HepG2 (cell line): Measurements from ENCODE around the gene UBE2N. TPM values are rescaled to one million over a fixed set of nuclear protein-coding genes. Genes with fewer than 3 reads are reported as not detected.

ENCODE experiments used
- CBFB ChIP-seq: sonication (generic); formaldehyde crosslinking; IDR thresholded peaks from 2 replicates; pipeline ENCODE4 v1.4.0; 2020; ENCODE audit warnings: missing genetic modification reagents
- FOXO1 ChIP-seq: sonication (generic); formaldehyde crosslinking; IDR thresholded peaks from 2 replicates; pipeline ENCODE4 v1.4.0; 2020; ENCODE audit warnings: missing genetic modification reagents
- GABPB1 ChIP-seq: IDR thresholded peaks from 2 replicates; pipeline ENCODE4 v1.6.1; 2016; ENCODE audit warnings: mild to moderate bottlenecking, missing genetic modification reagents, moderate library complexity, missing compliant biosample characterization
- GLMP ChIP-seq: sonication (generic); formaldehyde crosslinking; IDR thresholded peaks from 2 replicates; pipeline ENCODE4 v1.9.0; 2021; ENCODE audit warnings: missing genetic modification reagents, mild to moderate bottlenecking, borderline replicate concordance
- HNRNPLL ChIP-seq: fragments of 200-400 bp; formaldehyde crosslinking; IDR thresholded peaks from 2 replicates; pipeline ENCODE4 v1.6.1; 2017; ENCODE audit warnings: mild to moderate bottlenecking, low read depth, low read length; ENCODE audit not compliant: poor library complexity, severe bottlenecking
- IKZF4 ChIP-seq: sonication (generic); formaldehyde crosslinking; IDR thresholded peaks from 2 replicates; pipeline ENCODE4 v1.5.1; 2020; ENCODE audit warnings: borderline replicate concordance, mild to moderate bottlenecking, low read depth, missing genetic modification reagents; ENCODE audit errors: not compliant biosample characterization
- IRX3 ChIP-seq: sonication (generic); formaldehyde crosslinking; IDR thresholded peaks from 2 replicates; pipeline ENCODE4 v1.8.1; 2023; ENCODE audit warnings: mild to moderate bottlenecking, low read depth, missing genetic modification reagents, borderline replicate concordance
- MAX ChIP-seq: IDR thresholded peaks from 2 replicates; pipeline ENCODE4 v1.6.1; 2012; ENCODE audit warnings: inconsistent platforms
- MTF1 ChIP-seq: sonication (generic); formaldehyde crosslinking; IDR thresholded peaks from 2 replicates; pipeline ENCODE4 v1.5.0; 2020; ENCODE audit warnings: missing genetic modification reagents
- NFKBIZ ChIP-seq: IDR thresholded peaks from 2 replicates; pipeline ENCODE4 v1.6.1; 2018; ENCODE audit warnings: missing genetic modification reagents, missing compliant biosample characterization
- RARA ChIP-seq: IDR thresholded peaks from 2 replicates; pipeline ENCODE4 v1.6.1; 2016; ENCODE audit warnings: missing genetic modification reagents, missing compliant biosample characterization
- SIN3A ChIP-seq: IDR thresholded peaks from 2 replicates; pipeline ENCODE4 v1.6.1; 2011; ENCODE audit warnings: low read depth, mild to moderate bottlenecking, control low read depth, low read length, borderline replicate concordance
- SUZ12 ChIP-seq: fragments of 150-350 bp; IDR thresholded peaks from 2 replicates; pipeline ENCODE4 v1.6.1; 2014; ENCODE audit warnings: low read depth, low read length
- TEAD2 ChIP-seq: sonication (generic); formaldehyde crosslinking; IDR thresholded peaks from 2 replicates; pipeline ENCODE4 v1.9.0; 2021; ENCODE audit warnings: missing genetic modification reagents
- YY1 ChIP-seq: IDR thresholded peaks from 2 replicates; pipeline ENCODE4 v1.6.1; 2011; ENCODE audit warnings: low read length, low read depth, moderate library complexity, mild to moderate bottlenecking; ENCODE audit not compliant: insufficient read depth, insufficient replicate concordance
- ZFP91 ChIP-seq: sonication (generic); formaldehyde crosslinking; IDR thresholded peaks from 2 replicates; pipeline ENCODE4 v1.9.0; 2022; ENCODE audit warnings: missing genetic modification reagents, mild to moderate bottlenecking, borderline replicate concordance
- ZNF350 ChIP-seq: sonication (generic); formaldehyde crosslinking; IDR thresholded peaks from 2 replicates; pipeline ENCODE4 v1.4.0; 2020; ENCODE audit warnings: mild to moderate bottlenecking, low read depth, missing genetic modification reagents, borderline replicate concordance
- ZNF687 ChIP-seq: sonication (generic); formaldehyde crosslinking; IDR thresholded peaks from 2 replicates; pipeline ENCODE4 v1.5.1; 2020; ENCODE audit warnings: mild to moderate bottlenecking, missing genetic modification reagents, moderate library complexity
- ZNF775 ChIP-seq: sonication (generic); formaldehyde crosslinking; IDR thresholded peaks from 2 replicates; pipeline ENCODE4 v1.4.0; 2020; ENCODE audit warnings: missing genetic modification reagents, mild to moderate bottlenecking, moderate library complexity, borderline replicate concordance
- ZNF850 ChIP-seq: sonication (generic); formaldehyde crosslinking; conservative IDR thresholded peaks from 2 replicates; pipeline ENCODE4 v1.9.0; 2021; ENCODE audit warnings: mild to moderate bottlenecking, missing genetic modification reagents
- ZSCAN9 ChIP-seq: IDR thresholded peaks from 2 replicates; pipeline ENCODE4 v1.6.1; 2016; ENCODE audit warnings: borderline replicate concordance
- polyA plus RNA-seq, 8 experiments: library from polyadenylated mRNA; depleted of rRNA in 3 of 8; stranded (reverse) in 7 of 8; unstranded in 1 of 8; fragments of >200 nt; fragmentation: Illumina TruSeq in 4 of 8; extraction: Trizol in 4 of 8; gene quantifications; 2 replicates each; pipeline versions ENCODE4 v1.2.1 to v1.2.3, GENCODE V29; 2011 to 2016; ENCODE audit warnings: low read depth in 4 of 8, missing spikeins in 1 of 8, mixed read lengths in 1 of 8; ENCODE audit not compliant: insufficient read depth in 1 of 8
- total RNA-seq, 5 experiments: library from RNA; depleted of rRNA; stranded (reverse); fragments of >200 nt; fragmentation: Illumina TruSeq; extraction: Trizol; gene quantifications; 2 replicates each; pipeline ENCODE4 v1.2.3, GENCODE V29; 2016; ENCODE audit warnings: low read depth in 1 of 5

UBE2N gene
- total and polyA plus RNA-seq, 2 of the 13 experiments (the other 11 are each of a cell fraction or from before 2014, with no cell fraction given), result 188 to 197 TPM

- peak; percentile 99 for TF ChIP-seq ZNF687 (CRISPR knock-in tag)
- peak; percentile 53 for TF ChIP-seq SUZ12
- no peak; the same call in 1 of the 2 replicates for TF ChIP-seq ZNF350 (CRISPR knock-in tag)
- TF ChIP-seq FOXO1 (CRISPR knock-in tag), result peak; percentile 67
- TF ChIP-seq MTF1 (CRISPR knock-in tag), result no peak
- TF ChIP-seq IRX3 (CRISPR knock-in tag), result no peak; the same call in 1 of the 2 replicates
- peak; percentile 53; the same call in 1 of the 2 replicates for TF ChIP-seq CBFB (CRISPR knock-in tag)
- 0 out of 2 replicates have a peak, but pooled peaks have one; percentile 33 for TF ChIP-seq ZNF775
- TF ChIP-seq MAX, result peak; percentile 85
- no peak for TF ChIP-seq TEAD2 (CRISPR knock-in tag)
- TF ChIP-seq HNRNPLL, result peak; percentile 47
- TF ChIP-seq IKZF4 (CRISPR knock-in tag), result peak; percentile 71
- 0 out of 2 replicates have a peak, but pooled peaks have one; percentile 45 for TF ChIP-seq NFKBIZ (CRISPR knock-in tag)
- no peak for TF ChIP-seq GLMP
- peak; percentile 91 for TF ChIP-seq YY1
- TF ChIP-seq ZFP91 (CRISPR knock-in tag), result peak; percentile 68
- TF ChIP-seq GABPB1 (CRISPR knock-in tag), result peak; percentile 97
- peak; percentile 47; the same call in 1 of the 2 replicates for TF ChIP-seq ZNF850 (CRISPR knock-in tag)
- TF ChIP-seq ZSCAN9, result peak; percentile 47; the same call in 1 of the 2 replicates
- TF ChIP-seq SIN3A, result peak; percentile 74; the same call in 1 of the 2 replicates
- peak; percentile 15 for TF ChIP-seq RARA (CRISPR knock-in tag)
These were observed at the start of gene UBE2N (continued) for GRCh38 chr12:93441617-93442410.
